ENCODE measurements around the gene RAB5B.

The RAB5B gene

DNA sequence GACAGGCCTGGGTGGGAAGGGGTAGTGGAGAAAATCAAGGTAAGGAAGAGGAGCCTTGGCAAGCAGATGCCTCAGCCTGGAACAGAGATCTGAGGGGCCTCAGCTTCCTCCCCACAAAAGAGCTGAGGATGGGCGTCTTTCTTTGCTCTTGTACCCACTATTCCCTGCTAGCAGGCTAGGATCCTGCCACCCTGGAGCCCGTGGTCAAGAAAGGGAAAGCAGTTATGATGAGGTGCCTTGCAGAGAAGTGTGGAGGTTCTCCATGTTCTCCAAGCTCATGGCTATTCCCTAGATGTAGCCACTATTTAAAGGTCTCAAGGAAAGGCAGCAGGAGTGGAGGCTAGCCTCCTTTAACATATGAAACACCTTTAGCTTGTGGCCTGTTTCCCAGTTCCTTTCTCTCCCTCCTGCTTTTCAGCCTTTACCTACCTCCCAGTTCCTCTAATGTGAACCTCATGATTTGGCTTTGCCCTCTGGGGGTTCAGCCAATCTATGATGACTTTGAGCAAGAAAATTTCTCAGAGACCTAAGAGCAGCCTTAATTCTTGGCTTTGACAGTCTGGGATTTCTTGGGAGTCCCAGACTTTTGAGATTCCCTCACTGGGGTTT, 48.1 kb downstream of the RAB5B start:
- no peaks in the 10 kb centered on the region for H3K27me3 ChIP-seq (ENCODE audit: insufficient read depth, low read depth, severe bottlenecking)
- DNase-seq = no peak
- TF ChIP-seq, protein P1, sequence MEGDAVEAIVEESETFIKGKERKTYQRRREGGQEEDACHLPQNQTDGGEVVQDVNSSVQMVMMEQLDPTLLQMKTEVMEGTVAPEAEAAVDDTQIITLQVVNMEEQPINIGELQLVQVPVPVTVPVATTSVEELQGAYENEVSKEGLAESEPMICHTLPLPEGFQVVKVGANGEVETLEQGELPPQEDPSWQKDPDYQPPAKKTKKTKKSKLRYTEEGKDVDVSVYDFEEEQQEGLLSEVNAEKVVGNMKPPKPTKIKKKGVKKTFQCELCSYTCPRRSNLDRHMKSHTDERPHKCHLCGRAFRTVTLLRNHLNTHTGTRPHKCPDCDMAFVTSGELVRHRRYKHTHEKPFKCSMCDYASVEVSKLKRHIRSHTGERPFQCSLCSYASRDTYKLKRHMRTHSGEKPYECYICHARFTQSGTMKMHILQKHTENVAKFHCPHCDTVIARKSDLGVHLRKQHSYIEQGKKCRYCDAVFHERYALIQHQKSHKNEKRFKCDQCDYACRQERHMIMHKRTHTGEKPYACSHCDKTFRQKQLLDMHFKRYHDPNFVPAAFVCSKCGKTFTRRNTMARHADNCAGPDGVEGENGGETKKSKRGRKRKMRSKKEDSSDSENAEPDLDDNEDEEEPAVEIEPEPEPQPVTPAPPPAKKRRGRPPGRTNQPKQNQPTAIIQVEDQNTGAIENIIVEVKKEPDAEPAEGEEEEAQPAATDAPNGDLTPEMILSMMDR (IDR thresholded peaks at IDR 0.05; ENCODE audit: low read depth, low read length) = no peak
- H3K36me3 ChIP-seq = peaks cover 13% of the 10 kb centered on the region
- peak overlapping the region; percentile 60 for H3K27ac ChIP-seq
- H3K4me3 ChIP-seq (ENCODE audit: low read depth, low read length) = peak overlapping the region; percentile 42
- no peaks in the 10 kb centered on the region for H3K9me3 ChIP-seq (ENCODE audit: severe bottlenecking)

DNA sequence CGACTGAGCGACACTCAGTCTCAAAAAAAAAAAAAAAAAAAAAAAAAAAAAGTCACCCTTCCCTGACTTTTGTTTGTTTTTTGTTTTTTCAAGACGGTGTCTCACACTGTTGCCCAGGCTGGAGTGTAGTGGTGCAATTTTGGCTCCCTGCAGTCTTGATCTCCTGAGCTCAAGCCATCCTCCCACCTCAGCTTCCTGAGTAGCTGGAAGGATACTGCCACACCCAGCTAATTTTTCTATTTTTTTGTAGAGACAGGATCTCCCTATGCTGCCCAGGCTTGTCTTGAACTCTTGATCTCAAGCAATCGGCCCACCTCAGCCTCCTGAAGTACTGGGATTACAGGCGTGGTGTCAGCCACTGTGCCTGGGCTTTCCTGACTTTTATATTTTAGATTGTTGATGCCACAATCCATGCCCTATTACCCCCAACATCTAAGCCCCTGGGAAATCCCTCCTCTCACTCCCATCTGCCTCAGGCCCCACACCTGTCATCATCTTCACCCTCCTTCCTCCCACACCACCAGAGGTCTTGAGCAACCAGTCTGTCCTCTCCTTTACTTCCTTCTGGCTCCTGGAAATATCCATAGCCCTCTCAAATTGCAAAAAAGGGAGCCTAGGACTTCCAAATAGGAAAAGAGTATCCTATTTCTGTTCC, 54.8 kb downstream of the RAB5B start:
- Histone ChIP-seq H3K9me3 (ENCODE audit: severe bottlenecking) (no peaks in the 10 kb centered on the region), H3K4me3 (ENCODE audit: low read depth, low read length) (no peak overlapping the region), H3K27me3 (ENCODE audit: insufficient read depth, low read depth, severe bottlenecking) (no peaks in the 10 kb centered on the region), H3K27ac (no peak overlapping the region), H3K36me3 (peaks cover 36% of the 10 kb centered on the region)
- TF ChIP-seq, protein P1 (IDR thresholded peaks at IDR 0.05; ENCODE audit: low read depth, low read length) = no peak
- DNase-seq = no peak

- Histone ChIP-seq H3K27ac (no peak overlapping the region), H3K27me3 (ENCODE audit: insufficient read depth, low read depth, severe bottlenecking) (no peaks in the 10 kb centered on the region), H3K36me3 (peaks cover 41% of the 10 kb centered on the region), H3K9me3 (ENCODE audit: severe bottlenecking) (no peaks in the 10 kb centered on the region), H3K4me3 (ENCODE audit: low read depth, low read length) (no peak overlapping the region)
- TF ChIP-seq, protein P1 (IDR thresholded peaks at IDR 0.05; ENCODE audit: low read depth, low read length) = no peak
- no peak for DNase-seq
Observed at GRCh38 chr12:56029166-56029519, 55.3 kb downstream of the RAB5B start.

- Histone ChIP-seq H3K4me3 (ENCODE audit: low read depth, low read length) (no peak overlapping the region), H3K9me3 (ENCODE audit: severe bottlenecking) (no peaks in the 10 kb centered on the region), H3K27me3 (ENCODE audit: insufficient read depth, low read depth, severe bottlenecking) (no peaks in the 10 kb centered on the region), H3K36me3 (peaks cover 47% of the 10 kb centered on the region), H3K27ac (no peak overlapping the region)
- peak; percentile 59 for DNase-seq
- TF ChIP-seq, protein P1 (IDR thresholded peaks at IDR 0.05; ENCODE audit: low read depth, low read length) = peak; percentile 66
Observed at GRCh38 chr12:56029666-56030293, 55.9 kb downstream of the RAB5B start.

DNA sequence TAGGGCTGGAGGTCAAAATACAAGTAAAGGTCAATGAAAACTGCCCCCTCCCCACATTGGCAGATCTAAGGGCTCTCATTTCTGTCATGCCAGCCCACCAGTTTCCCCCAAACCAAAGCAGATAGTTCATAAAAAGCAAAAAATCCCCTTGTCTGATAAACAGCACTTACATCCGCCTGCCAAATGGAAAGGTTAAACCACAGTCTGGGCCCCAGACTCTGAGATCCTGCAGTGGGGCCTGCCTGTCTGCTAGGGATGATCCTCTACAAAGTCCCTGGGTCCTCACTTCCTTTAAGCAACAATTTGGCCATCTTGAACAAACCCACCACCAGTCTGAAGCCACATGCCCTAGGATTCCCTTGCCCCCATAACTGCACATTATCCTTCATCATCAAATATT, 58.1 kb downstream of the RAB5B start:
- H3K27ac ChIP-seq = no peak overlapping the region
- H3K27me3 ChIP-seq (ENCODE audit: insufficient read depth, low read depth, severe bottlenecking) = no peaks in the 10 kb centered on the region
- TF ChIP-seq, protein P1 (IDR thresholded peaks at IDR 0.05; ENCODE audit: low read depth, low read length) = no peak
- DNase-seq = no peak
- no peaks in the 10 kb centered on the region for H3K9me3 ChIP-seq (ENCODE audit: severe bottlenecking)
- H3K4me3 ChIP-seq (ENCODE audit: low read depth, low read length) = no peak overlapping the region
- H3K36me3 ChIP-seq = peaks cover 46% of the 10 kb centered on the region
